OCI-LY1 (cell line): ENCODE results near the gene KLHL26.

ENCODE experiments used
- H2AFZ ChIP-seq: fragments of 200-600 bp; sonication (generic), shearing (Covaris generic); 2 replicates; pipeline ENCODE4 v1.6.0; 2014; ENCODE audit warnings: antibody characterized with exemption, mild to moderate bottlenecking, low read length
- H3F3A ChIP-seq: fragments of 200-600 bp; sonication (generic), shearing (Covaris generic); 2 replicates; pipeline ENCODE4 v1.6.0; 2014; ENCODE audit warnings: mild to moderate bottlenecking, antibody characterized with exemption, low read length, moderate library complexity; ENCODE audit not compliant: insufficient read depth
- H3K27ac ChIP-seq: fragments of 200-600 bp; sonication (generic); 2 replicates; pipeline ENCODE4 v1.5.1; 2014; ENCODE audit warnings: low read length, mixed run types, mild to moderate bottlenecking, low read depth; ENCODE audit not compliant: poor library complexity, severe bottlenecking
- H3K27me3 ChIP-seq: fragments of 200-600 bp; sonication (generic); 2 replicates; pipeline ENCODE4 v1.6.0; 2014; ENCODE audit warnings: antibody characterized with exemption, mild to moderate bottlenecking, low read length, moderate library complexity; ENCODE audit not compliant: insufficient read depth
- H3K36me3 ChIP-seq: fragments of 200-600 bp; sonication (generic); 2 replicates; pipeline ENCODE4 v1.6.1; 2014; ENCODE audit warnings: mild to moderate bottlenecking, antibody characterized with exemption, low read length, moderate library complexity, mixed read lengths; ENCODE audit not compliant: insufficient read depth
- H3K4me1 ChIP-seq: fragments of 200-600 bp; sonication (generic); 2 replicates; pipeline ENCODE4 v1.5.1; 2014; ENCODE audit warnings: mild to moderate bottlenecking, low read length, moderate library complexity; ENCODE audit not compliant: insufficient read depth, severe bottlenecking
- H3K4me2 ChIP-seq: fragments of 200-600 bp; sonication (generic), shearing (Covaris generic); 2 replicates; pipeline ENCODE4 v1.6.1; 2014; ENCODE audit warnings: low read length
- H3K4me3 ChIP-seq: fragments of 200-600 bp; sonication (generic); 2 replicates; pipeline ENCODE4 v1.5.1; 2014; ENCODE audit warnings: low read length, low read depth, mild to moderate bottlenecking, mixed read lengths; ENCODE audit not compliant: poor library complexity, severe bottlenecking
- H3K79me2 ChIP-seq: fragments of 200-600 bp; shearing (Covaris generic); 2 replicates; pipeline ENCODE4 v1.6.1; 2016; ENCODE audit warnings: mixed run types, low read length, mixed read lengths; ENCODE audit not compliant: insufficient read depth
- H3K9ac ChIP-seq: fragments of 200-600 bp; sonication (generic), shearing (Covaris generic); 2 replicates; pipeline ENCODE4 v1.6.1; 2014; ENCODE audit warnings: mild to moderate bottlenecking, low read length, mixed read lengths
- H3K9me2 ChIP-seq: fragments of 200-600 bp; sonication (generic), shearing (Covaris generic); 2 replicates; pipeline ENCODE4 v1.6.1; 2014; ENCODE audit warnings: low read depth, mild to moderate bottlenecking, low read length, mixed read lengths
- H3K9me3 ChIP-seq: fragments of 200-600 bp; shearing (Covaris generic); 2 replicates; pipeline ENCODE4 v1.6.1; 2014; ENCODE audit warnings: low read length, mixed read lengths
- H4K20me1 ChIP-seq: fragments of 200-600 bp; sonication (generic), shearing (Covaris generic); 2 replicates; pipeline ENCODE4 v1.6.0; 2016; ENCODE audit warnings: mild to moderate bottlenecking, low read length; ENCODE audit not compliant: insufficient read depth
- EZH2 ChIP-seq: fragments of 200-600 bp; sonication (generic), shearing (Covaris generic); IDR thresholded peaks from 2 replicates; pipeline ENCODE4 v1.8.0; 2017; ENCODE audit warnings: borderline replicate concordance, mixed run types, mild to moderate bottlenecking, antibody characterized with exemption, low read length, moderate library complexity, mixed read lengths
- TF ChIP-seq, protein P1 (sequence below): fragments of 200-600 bp; sonication (generic), shearing (Covaris generic); IDR thresholded peaks from 2 replicates; pipeline ENCODE4 v1.5.1; 2017; ENCODE audit warnings: mild to moderate bottlenecking, antibody characterized with exemption, low read length, moderate library complexity, mixed read lengths

KLHL26 gene

GRCh38 chr19:18594096-18594823 is 42.6 kb upstream of the KLHL26 start:
- peak overlapping the region; percentile 61 for H3K4me3 ChIP-seq
- H3K27me3 ChIP-seq, result no peaks in the 10 kb centered on the region; the same call in 1 of the 2 replicates
- H3K27ac ChIP-seq, result peak overlapping the region; percentile 43

DNA sequence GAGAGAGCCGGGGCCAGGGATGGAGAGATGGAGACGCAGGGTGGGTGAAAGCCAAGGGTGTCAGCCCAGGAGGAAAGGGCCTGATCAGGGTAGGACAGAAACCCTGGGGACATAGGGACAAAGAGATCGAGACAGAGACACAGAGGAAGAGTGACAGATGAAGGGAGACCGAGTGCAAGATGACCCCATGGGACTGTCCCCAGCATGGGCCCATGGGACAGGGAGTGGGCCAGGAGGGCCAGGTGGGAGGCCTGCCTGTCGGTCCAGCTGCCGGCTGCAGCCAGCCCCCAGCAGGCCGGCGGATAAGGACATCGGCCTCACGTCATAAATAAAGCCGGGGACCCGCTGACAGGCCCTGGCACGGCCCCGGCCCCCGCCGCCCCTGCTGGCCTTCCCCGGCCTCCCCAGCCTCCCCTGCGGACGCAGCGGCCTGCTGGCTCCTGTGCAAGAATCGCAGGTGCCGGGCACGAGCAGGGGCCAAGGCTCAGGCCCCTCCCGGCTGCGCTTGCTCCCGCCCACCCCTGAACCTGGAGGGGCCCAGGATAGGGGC is 41.9 kb upstream of the KLHL26 start:
- H3K9me3 ChIP-seq, result no peaks in the 10 kb centered on the region
- H3K27ac ChIP-seq, result no peak overlapping the region
- TF ChIP-seq, protein P1, sequence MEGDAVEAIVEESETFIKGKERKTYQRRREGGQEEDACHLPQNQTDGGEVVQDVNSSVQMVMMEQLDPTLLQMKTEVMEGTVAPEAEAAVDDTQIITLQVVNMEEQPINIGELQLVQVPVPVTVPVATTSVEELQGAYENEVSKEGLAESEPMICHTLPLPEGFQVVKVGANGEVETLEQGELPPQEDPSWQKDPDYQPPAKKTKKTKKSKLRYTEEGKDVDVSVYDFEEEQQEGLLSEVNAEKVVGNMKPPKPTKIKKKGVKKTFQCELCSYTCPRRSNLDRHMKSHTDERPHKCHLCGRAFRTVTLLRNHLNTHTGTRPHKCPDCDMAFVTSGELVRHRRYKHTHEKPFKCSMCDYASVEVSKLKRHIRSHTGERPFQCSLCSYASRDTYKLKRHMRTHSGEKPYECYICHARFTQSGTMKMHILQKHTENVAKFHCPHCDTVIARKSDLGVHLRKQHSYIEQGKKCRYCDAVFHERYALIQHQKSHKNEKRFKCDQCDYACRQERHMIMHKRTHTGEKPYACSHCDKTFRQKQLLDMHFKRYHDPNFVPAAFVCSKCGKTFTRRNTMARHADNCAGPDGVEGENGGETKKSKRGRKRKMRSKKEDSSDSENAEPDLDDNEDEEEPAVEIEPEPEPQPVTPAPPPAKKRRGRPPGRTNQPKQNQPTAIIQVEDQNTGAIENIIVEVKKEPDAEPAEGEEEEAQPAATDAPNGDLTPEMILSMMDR, result no peak
- no peak for TF ChIP-seq EZH2
- no peaks in the 10 kb centered on the region for H3F3A ChIP-seq
- H3K27me3 ChIP-seq, result peaks cover 5% of the 10 kb centered on the region; the same call in 1 of the 2 replicates
- peak overlapping the region; percentile 61; the same call in 1 of the 2 replicates for H3K9ac ChIP-seq
- no peaks in the 10 kb centered on the region for H4K20me1 ChIP-seq
- H3K36me3 ChIP-seq, result no peaks in the 10 kb centered on the region
- H3K4me2 ChIP-seq, result peak overlapping the region; percentile 94
- H3K79me2 ChIP-seq, result no peaks in the 10 kb centered on the region
- no peaks in the 10 kb centered on the region for H3K9me2 ChIP-seq
- peaks cover 30% of the 10 kb centered on the region for H3K4me1 ChIP-seq
- peak overlapping the region; percentile 61 for H3K4me3 ChIP-seq
- H2AFZ ChIP-seq, result no peak overlapping the region

More at GRCh38 chr19:18594096-18594823, 42.6 kb upstream of the KLHL26 start:
- Histone ChIP-seq H3K4me1 (peaks cover 36% of the 10 kb centered on the region), H2AFZ (no peak overlapping the region), H4K20me1 (no peaks in the 10 kb centered on the region), H3K9me2 (no peaks in the 10 kb centered on the region), H3K9ac (peak overlapping the region; percentile 61), H3K36me3 (no peaks in the 10 kb centered on the region), H3F3A (no peaks in the 10 kb centered on the region), H3K79me2 (no peaks in the 10 kb centered on the region), H3K9me3 (no peaks in the 10 kb centered on the region), H3K4me2 (peak overlapping the region; percentile 94)
- TF ChIP-seq, protein P1, result peak; percentile 83
- TF ChIP-seq EZH2, result no peak

DNA sequence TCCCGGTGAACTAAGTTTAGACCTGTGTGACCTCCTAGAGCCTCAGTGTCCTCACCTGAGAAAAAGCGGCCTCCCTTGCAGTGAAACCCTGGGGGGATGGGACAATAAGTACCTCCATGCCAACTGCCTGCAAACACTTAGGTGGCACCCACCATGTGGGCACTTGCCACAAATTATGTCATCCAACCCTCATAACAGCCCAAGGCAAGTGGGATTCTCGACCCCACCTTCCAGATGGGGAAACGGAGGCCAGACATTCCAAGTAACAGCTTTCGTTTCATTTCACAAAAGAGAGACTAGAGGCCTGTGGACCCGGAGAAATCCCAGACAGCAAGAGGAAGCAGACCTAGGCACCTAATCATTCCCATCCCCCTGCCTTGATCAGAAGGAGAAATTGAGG is 41.4 kb upstream of the KLHL26 start:
- Histone ChIP-seq H3K9me3 (no peaks in the 10 kb centered on the region), H4K20me1 (no peaks in the 10 kb centered on the region), H3K4me1 (peaks cover 24% of the 10 kb centered on the region), H3F3A (no peaks in the 10 kb centered on the region), H3K4me2 (no peak overlapping the region), H2AFZ (no peak overlapping the region), H3K27me3 (peaks cover 6% of the 10 kb centered on the region; the same call in 1 of the 2 replicates), H3K9ac (no peak overlapping the region), H3K27ac (no peak overlapping the region), H3K79me2 (no peaks in the 10 kb centered on the region), H3K9me2 (no peaks in the 10 kb centered on the region), H3K4me3 (no peak overlapping the region), H3K36me3 (no peaks in the 10 kb centered on the region)
- TF ChIP-seq, protein P1, result no peak
- TF ChIP-seq EZH2, result no peak
